GM18508 (cell line): ENCODE results near the gene CLEC4C.
"Not testable (repeated sequence)": the region's sequence is repeated elsewhere in the genome, so short reads cannot be mapped to it uniquely, and the experiment has no call there.

Source experiments
- ATAC-seq: cut with Tn5 transposase; IDR thresholded peaks from one replicate; pipeline ENCODE4 v1.9.1; 2021; ENCODE audit warnings: moderate number of reproducible peaks; ENCODE audit not compliant: insufficient read depth, unreplicated experiment

Gene CLEC4C

DNA sequence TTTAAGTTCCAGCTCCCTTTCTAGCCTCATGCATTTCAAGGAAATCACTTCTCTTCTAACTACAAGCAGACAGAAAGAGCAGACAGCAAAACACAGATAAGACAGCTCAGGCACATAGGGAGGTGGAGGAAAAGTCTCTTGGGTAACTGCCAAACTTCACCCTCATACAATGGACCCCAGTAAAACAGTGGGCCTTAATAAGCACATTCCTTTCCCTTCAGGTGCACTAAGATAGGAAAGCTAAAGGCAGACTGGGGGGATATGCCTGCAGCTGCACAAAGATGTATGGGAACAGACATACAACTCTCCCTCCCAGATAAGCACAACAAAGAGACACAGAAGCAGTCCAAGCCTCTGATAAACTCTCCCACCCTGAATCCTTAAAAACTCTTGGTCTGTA is 16.2 kb downstream of the CLEC4C start:
- not testable (repeated sequence) for ATAC-seq

DNA sequence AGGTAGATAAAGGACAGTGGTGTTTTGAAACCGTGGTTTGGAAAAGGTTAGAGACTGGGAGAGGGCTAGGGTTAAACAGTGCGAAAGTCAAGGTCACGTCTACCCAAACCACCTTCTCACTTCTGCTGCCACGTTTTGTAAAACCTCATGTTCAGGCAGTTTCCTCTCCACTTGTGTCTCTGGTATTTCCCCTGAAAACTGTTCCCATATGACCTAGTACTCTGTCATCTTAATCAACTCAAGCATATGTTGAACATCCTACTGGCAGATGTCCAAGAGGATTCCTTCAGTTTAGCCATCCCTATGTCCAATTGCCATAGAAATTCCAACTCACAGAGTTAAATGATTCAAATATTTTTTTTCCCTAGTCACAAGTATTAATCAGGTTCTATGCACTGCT is 17.4 kb downstream of the CLEC4C start:
- no peak for ATAC-seq

DNA sequence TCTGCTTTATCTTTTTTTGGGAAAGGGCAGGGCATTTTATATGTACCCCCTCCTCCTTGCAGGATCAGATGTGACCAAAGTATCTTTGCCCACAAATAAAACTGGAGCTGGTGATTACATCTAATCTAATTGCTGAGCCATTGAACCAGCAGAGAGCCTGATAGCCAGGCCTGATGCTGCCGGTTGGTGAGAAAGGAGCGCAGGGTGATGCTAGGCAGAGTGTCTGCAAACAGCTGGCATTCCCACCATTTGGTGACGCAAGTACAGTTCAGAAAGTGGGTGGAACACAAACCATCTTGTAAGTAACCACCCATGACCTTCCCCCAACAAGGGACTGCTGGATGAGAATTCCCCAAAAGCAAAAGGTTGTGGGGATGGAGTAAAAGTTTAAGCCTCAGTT is 23.2 kb downstream of the CLEC4C start:
- no peak for ATAC-seq

DNA sequence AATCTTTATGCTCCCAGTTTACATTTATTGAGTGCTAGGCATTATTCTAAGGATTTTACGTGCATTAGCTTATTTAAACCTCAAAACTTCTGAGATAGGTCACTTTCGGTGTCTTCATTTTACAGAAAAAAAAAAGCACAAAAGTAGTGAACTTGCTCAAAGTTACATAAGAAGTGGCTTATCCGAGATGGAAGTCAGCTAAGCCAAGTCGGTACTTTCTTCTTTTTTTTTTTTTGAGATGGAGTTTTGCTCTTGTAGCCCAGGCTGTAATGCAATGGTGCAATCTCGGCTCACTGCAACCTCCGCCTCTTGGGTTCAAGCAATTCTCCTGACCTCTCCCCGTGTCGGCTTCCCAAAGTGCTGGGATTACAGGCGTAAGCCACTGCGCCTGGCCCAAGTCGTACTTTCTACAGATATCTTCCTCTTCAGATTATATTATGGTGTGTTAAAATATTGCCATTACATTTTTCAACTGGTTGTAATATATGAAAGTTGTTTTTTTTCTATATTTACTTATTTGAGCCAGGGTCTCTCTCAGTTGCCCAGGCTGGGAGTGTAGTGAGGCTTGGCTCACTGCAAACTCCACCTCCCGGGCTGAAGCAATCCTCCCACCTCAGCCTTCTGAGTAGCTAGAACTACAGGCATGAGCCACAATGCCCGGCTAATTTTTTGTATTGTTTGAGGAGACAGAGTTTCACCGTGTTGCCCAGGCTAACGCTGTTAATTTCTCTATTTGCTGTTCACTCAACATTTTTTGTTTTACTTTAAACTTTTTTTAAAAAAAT is 27.0 kb downstream of the CLEC4C start:
- no peak for ATAC-seq

DNA sequence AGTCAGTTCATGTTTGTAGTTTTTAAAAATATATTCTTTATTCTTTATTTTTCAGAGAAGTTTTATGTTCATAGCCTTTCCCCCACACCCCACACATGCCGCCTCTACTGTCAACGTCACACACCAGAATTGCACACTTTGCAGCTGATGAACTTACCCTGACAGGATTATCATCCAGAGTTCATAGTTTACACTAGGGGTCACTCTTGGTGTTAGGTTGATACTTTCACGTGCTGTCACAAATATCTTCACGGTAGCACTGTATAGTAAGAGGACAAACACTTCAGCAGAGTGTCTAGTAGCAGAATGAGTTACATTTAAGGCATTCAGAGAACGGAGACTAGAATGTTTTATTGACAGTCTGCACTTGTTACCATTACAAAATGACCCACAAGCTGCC is 30.8 kb downstream of the CLEC4C start:
- no peak for ATAC-seq

DNA sequence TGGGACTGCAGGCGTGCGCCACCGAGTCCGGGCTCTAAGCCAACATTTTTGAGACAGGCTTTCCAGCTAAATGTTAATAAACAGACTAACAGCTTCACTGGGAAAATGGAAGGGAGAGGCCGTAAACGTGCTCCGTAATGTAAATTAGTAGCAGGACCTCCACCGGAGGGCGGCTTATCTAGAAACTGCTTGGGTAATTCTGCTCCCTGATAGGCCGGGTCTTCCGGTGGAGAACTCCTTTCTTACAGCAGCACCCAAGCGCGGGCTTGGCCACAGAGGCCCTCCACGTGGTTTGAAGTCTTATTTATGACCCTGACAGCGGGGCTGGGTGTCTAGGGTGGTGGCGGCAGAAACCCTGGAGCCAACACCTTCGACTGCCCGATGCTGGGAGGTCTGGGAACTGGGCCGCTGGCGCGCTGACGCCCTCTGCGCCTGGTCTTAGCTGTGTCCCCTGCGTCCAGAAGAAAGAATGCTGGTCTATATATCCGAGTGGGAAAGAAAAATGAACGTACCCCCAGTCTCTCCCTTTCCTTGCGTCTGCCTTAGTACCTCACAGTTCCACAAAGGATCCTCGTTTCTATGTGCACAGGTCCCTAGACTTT is 34.2 kb downstream of the CLEC4C start:
- ATAC-seq = no peak

DNA sequence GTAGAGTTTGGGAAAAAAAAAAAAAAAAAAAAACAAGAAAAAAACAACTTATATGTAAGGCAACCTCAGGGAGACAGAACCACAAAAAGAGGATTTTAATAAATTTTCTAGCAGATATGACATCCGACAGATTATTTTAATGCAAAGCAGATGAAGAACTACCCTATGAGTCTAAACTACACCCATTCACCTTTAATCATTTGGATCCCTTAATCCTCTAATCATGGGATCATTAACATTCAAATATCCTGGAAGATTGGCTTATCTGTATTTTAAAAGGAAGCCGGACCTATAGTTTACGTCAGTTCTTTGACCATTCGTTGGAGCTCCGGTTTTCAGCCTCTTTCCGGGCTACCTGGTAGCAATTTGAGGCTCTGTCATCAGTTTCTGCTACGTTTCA is 36.0 kb downstream of the CLEC4C start, which contains the start of gene DPPA3:
Gene DPPA3 (plus strand): TSS at position 301 of the 400 bp plus-strand sequence. CDS start 138 bp downstream, outside the sequence.
- ATAC-seq = no peak

DNA sequence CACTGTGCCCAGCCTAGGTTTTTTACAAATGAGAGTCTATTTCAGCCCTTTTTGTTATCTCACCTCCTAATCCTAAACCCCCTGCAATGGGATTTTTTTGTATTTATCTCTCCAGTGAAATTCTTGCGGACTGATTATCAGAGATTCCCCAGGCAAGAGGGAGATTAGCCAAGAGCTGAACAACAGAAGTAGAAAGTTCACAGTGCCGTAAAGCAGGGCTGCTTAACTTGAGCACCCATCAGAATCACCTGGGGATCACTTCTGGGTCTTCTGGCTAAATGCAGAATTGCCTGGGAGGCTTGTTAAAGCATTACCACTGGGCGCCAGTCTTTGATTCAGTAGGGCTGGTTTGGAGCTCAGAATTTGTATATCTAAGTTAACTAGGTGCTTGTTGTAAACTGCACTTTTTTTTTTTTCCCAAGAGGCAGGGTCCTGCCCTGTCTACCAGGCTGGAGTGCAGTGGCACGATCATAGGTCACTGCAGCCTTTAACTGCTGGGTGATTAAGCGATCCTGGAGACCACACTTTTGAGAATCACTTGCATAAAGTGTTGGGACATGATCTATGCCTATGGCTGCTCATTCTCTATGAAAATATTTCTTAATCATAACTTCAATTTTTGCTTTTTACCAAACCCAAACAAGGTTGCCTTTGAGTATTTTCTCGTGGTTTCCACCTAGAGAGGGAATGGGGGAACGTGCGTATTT is 37.1 kb downstream of the CLEC4C start:
- no peak for ATAC-seq

DNA sequence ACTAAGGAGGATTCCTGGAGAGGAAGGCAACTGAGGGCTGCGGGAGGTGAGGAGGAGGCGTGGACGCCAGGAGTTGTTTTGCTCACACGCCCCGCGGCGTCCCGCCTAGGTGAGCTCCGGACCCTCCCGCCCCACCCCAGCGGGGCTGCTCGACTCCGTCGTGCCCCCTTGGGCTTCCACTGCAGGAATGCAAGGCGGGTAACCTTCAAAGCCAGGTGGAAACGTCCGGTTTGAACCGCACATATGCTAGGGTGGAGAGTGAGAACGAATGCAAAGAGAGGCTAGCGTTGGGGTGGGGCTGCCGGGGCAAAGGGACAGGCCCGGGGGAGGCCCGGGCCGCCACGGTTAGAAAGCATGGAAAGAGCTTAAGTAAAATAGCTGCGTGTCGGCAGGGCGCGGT is 41.3 kb downstream of the CLEC4C start:
- no peak for ATAC-seq

DNA sequence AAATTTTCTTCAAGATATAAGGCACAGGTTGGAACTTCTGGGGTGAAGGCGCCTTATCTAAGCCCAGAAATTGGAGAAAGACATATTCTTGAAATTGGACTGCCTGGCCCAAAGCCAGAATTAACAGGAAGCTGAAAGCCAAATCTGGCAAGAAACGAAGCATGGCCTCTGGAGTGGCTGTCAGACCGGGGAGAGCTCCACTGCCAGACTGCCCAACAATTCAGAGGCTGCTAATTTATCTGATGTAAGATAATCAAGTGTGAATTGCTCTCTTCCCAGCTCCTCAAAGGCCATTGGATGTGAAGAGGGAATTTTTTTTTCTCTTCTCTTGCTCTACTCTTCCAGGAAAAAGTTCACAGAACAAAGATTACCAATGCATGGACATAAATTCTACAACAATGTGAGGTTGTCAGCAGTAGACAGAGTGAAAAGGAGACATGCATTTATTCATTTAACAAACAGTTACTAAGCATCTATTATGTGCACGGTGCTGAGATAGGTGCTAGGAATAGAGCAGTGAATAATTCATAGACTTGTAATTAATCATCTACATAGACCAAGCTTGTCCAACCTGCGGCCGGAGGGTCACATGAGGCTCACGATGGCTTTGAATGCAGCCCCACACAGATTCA is 51.5 kb downstream of the CLEC4C start, which contains the start of gene GDF3:
Gene GDF3 (minus strand): TSS at position 210 of the 632 bp plus-strand sequence. CDS start 47 bp downstream, at position 163.
- ATAC-seq = no peak

DNA sequence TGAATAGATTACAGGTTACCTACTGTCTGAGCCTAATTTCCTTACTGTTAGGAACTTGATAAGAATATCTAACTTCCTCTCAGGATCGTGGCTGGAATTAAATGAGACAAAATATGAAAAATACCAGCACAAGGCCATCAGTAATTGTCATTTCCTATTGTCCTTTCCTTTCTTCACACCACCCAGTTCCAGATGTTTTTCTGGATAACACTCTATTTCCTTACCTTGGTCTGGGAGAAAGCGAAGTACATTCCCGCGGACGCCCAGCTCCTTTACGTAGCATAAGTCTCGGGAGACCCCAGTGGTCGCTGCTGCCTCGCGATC is 52.0 kb downstream of the CLEC4C start:
- ATAC-seq = no peak

DNA sequence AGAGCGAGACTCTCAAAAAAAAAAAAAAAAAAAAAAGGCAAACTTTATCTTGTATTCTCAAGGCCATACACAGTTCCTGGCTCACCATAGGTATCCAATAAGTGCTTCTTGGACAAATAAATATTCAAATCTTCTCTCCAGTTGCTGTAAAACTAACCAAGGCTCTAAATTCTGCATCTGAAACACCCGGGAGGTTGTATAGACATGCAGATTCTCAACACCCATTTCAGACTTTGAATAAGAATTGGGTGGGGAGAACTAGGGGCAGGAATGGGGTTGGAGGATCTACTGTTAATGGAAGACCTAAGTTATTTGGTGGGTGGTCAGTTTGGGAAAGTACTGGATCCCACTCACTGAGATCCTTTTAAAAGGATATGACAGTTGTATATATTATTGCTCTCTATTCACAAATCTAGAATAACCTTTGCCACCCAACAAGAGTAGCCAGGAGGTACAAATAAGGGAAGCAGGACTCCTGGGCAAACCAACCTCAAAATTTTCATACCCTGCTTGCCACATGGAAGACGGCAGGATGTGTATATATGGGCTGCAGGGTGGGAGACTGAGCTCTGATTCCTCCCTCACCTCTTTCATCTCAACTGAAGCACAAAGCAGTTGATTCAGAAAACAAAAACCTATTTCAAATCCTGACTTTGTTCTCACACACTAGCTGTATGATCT is 52.5 kb downstream of the CLEC4C start:
- ATAC-seq = no peak

DNA sequence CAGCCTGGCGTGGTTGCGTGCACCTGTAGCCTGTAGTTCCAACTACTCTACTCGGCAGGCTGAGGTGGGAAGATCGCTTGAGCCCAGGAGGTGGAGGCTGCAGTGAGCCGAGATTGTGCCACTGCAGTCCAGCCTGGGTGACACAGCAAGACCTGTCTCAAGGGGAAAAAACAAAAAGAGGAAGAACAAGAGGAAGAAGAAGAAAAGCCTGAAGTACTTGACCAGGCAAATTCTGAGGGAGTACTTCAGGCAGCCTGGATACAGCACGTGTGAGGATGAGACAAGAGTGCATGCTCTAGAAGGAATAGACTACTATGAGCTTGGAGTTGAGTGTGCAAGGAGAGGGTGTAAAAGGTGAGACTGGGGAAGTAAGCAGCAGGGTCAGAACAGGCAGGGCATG is 53.4 kb downstream of the CLEC4C start:
- ATAC-seq = no peak

DNA sequence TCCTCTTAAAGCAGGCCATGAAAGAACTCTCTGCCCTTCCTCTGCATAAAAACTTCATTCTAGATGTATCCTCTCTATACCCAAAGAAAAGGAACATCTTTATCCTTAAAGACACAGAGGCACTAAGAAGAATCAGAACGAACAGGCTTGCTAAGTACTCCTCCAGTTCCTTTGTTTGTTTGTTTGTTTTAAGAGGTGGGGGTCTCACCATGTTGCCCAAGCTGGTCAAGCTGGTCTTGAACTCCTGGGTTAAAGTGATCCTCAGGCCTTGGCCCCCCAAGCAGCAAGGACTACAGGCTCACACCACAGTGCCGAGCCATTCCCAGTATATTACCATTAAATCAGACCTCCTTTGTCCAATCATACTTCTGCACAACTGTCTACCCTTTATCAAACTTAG is 65.6 kb downstream of the CLEC4C start:
- no peak for ATAC-seq
